ENCODE data around the gene NSMF. TPM values are rescaled to one million over a fixed set of nuclear protein-coding genes. Genes with fewer than 3 reads are reported as not detected.
"Not testable (repeated sequence)": the region's sequence is repeated elsewhere in the genome, so short reads cannot be mapped to it uniquely, and the experiment has no call there.

The NSMF gene
- total RNA-seq, 1 donor from 2014 or later, result 11.6 TPM

DNA sequence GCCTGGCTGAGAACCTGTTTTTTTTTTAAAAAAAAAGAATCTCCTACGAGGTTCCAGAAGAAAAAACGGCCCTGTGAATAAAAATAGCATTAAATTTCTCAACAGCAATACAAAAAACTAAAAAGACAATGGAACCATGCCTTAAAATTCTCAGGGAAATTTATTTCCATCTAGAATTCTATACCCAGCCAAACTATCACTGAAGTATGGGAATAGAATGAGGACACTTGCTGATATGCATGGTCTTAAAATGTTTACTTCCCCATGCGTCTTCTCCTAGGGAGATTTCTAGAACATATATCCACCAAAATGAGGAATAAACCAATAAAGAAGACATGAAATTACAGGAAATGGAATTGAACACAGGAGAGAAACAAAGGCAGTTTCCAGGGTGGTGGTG, 16.5 kb upstream of the NSMF start:
- DNase-seq, result no peak

DNA sequence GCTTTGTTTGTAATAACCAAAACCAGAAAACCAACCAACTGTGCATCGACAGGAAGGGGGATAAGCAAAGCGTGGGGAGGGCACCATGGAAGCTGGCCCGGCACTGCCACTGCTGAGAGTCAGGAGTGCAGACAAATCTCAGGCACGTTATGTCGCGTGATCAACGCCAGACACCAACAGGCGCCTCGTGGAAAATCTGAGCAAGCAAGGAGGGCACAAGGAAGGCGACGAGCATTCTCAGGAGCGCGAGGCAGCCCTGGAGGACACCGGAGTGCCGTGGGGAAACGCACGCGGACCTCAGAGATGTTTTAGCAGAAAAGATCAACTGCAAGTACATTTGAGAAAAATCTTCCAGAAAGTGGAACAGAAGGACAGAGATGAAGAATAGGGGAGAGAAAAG, 15.1 kb upstream of the NSMF start:
- no peak for DNase-seq

DNA sequence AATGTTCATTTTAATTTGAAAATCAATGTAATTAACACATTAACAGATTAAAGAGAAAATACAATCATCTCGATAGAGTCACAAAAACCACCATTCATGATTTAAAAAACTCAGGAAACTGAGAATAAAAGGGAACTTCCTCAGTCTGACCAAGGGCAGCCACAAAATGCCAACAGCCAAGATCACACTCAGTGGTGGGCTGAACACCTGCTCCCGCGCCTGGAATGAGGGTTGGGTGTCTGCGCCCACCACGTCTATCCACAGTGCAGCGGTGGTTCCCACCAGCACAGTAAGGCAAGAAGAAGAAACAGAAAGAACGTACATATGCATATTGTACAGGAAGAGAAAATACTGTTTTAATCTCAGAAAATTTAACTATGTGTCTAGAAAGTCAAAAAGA, 11.7 kb upstream of the NSMF start:
- DNase-seq, result no peak

DNA sequence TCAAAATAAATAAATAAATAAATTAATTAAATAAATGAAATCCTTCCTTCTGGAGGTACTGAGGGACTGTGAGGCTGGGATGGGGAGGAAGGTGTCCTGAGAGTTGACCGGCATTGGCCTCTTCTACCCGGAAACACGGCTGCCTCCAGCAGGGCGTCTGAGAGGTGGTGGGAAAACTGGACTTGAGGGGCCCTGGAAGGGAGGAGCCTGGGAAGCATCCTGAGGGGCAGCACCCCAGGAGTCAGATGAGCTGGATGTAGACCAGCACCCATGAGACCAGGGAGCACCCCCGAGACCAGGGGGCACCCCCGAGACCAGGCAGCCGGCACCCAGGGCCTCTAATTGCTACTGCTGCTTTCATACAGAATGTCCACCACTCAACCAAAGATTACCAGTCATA, 8.8 kb upstream of the NSMF start:
- no peak for DNase-seq

DNA sequence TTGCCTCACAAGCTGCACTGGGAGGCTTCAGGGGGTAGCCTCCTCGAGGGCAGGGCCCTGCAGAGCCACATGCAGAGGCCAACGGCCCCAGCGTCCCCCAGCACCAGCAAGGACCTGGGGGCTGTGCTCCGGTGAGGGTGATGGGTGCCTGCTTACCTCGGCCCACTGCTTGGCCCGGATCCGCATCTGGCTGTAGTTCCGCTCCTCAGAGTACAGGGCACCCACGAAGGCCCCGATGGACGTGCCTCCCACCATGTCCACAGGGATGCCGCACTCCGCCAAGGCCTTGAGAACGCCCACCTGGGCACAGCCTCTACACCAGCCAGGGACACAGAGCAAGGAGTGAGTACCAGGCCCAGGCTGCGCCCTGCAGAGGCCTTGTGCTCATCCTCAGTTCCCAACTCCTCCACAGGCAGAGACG, 8.0 kb upstream of the NSMF start:
- no peak for DNase-seq

DNA sequence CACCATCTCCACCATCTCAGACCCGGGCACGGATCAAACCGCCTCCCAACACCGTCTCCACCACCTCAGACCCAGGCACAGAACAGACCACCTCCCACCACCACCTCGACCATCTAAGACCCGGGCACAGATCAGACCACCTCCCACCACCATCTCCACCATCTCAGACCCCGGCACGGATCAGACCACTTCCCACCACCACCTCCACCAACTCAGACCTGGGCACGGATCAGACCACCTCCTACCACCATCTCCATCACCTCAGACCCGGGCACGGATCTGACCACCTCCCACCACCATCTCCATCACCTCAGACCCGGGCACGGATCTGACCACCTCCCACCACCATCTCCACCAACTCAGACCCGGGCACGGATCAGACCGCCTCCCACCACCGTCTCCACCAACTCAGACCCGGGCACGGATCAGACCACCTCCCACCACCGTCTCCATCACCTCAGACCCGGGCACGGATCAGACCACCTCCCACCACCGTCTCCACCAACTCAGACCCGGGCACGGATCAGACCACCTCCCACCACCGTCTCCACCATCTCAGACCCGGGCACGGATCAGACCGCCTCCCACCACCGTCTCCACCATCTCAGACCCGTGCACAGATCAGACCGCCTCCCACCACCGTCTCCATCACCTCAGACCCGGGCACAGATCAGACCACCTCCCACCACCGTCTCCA, 7.4 kb upstream of the NSMF start:
- not testable (repeated sequence) for DNase-seq

DNA sequence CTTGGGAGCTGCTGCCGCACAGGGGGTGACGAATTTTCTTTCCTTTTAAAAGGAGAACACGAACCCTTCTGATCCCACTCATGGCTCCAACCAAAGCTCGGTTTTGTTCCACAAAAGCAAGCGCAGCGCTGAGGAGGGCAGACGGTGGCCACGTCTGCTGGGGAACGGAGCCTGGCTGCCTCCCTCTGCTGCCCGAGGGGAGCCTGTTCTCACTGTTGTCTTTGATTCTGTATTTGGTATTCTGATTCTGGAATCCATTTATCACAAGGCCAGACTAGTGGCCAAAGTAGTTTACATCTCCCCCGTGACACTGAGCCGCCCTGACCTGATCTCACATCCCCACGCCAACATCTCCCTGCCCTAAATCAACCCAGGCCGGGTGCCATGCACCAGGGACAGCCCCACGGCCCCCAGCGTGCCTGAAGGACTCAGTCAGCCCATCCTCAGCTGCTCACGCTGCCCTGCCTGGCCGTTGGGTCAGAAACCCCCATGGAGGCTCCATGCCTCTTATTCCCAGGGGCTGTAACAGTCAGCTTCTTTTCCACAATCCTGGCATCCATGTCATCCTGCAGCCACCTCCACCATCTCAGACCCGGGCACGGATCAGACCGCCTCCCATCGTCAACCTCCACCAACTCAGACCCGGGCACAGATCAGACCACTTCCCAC, 6.7 kb upstream of the NSMF start:
- no peak for DNase-seq

DNA sequence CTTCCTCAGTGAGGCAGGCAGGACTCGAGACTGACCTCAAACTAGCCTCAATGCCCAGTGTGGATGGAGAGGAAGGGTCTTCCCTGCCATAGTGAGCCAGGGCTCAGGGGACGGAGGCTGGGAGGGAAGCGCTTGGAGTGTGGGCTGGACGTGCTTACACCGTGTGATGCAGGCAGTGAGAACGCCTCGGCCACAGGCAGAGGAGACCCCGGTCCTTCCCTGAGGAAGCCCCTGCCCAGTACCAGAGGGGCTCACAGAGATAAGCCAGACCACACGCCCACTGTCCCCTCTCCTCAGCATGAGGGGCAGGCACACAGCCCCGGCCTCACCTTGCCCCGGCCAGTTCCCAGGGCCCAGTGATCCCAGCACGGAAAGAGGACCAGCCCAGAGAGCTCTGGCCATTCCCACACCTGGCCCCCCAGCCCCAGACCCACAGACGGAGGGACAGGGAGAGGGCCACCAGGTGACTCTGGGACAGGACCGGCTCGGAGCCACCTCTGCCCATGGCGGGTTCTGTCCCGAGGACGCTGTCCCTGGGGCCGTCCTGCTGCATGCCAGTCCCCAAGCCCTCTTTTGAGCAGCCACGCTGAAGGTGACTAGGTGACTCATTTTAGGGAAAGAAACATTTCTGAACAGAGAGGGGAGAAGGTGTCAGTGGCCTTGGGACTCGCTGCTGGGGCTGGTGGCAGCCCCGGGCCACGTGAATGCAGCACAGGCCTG, 6.0 kb upstream of the NSMF start:
- DNase-seq, result no peak

DNA sequence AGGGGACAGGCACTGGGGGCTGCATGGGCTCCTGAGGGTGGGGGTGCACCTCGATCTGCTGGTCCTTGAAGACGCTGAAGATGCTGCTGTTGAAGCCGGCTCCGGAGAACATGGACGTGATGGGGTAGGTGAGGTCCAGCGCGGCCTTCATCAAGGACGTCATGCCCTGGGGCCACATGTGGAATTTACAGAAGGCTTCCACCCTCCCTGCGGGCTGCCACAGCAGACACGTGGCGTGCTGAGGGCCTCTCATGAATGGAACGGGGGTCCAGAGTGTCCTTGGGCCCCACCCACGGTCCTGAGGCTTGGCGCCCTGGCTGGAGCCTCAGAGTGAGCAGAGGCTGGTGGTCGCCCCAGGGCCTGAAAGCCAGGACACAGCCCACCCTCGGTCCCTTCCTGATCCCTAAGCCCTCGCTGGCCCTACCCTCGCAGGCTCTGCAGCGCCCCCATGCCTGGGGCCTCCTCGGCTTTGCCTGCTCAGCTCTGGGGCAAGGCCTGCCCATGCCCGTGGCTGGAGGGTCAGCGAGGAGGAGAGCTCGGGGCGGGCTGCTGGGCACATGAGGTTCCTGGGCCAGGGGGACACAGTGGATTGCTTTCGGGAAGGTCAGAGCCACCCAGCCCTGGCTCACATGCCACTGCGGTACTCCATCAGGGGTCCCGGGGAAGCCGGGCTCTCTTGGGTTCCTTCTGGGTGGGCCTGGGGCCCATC, 5.3 kb upstream of the NSMF start:
- DNase-seq, result no peak

DNA sequence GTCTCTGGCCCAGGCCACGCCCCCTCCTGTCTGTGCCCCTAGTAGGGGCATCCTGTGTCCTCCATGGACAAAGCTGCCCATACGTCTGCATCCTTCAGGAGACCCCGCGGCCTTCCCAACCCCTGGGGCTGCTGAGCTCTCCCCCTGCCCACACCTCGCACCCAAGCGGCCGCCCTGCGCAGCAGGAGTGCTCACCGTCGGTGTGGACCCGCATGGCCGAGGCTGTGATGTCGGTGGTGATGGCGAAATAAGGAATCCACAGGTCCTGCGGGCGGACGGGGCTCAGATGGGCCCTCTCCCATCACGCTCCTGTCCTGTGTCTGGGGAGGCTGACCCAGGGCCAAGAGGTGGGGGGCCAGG, 4.8 kb upstream of the NSMF start:
- DNase-seq, result no peak

DNA sequence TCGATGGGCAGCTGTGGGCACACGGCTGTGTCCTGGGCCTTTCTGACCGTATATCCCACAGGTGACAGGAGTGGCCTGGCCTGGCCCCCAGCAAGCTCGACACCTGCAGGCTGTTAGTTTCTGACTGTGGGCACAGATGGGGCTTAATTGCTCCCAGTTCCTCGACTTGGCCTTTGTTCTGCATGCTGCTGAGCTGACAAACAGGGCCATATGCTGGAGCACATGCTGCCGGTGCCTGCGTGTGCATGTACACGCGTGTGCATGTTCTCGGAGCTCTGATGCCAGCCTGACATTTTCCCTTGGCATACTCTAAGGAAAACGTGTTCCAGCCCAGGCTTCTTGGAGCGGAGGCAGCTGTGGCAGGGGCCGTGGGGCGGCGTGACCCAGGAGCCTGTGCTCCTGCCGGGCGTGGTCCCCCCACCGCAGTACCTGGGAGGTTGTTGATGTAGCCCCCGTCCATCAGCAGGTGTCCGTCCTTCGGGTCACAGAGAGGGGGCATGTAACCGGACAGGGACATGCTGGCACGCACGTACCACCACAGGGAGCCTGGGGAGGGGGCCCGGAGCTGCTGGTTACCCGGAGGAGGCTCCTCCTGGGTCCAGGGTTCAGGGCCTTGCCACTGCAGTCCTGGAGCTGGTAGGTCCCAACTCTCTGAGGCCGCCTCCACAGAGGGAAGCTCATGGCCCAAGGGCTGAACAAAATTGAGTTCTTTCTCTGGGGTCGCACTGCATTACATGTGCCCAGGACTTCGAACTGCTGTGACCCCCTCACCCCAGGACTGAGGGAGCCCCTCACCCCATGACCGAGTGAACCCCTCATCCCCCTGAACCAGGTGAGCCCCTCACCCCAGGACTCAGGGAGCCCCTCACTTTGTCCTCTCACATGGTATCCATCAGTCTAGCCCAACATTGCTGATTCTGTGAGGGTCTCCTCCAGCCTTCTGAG, 4.1 kb upstream of the NSMF start:
- no peak for DNase-seq

DNA sequence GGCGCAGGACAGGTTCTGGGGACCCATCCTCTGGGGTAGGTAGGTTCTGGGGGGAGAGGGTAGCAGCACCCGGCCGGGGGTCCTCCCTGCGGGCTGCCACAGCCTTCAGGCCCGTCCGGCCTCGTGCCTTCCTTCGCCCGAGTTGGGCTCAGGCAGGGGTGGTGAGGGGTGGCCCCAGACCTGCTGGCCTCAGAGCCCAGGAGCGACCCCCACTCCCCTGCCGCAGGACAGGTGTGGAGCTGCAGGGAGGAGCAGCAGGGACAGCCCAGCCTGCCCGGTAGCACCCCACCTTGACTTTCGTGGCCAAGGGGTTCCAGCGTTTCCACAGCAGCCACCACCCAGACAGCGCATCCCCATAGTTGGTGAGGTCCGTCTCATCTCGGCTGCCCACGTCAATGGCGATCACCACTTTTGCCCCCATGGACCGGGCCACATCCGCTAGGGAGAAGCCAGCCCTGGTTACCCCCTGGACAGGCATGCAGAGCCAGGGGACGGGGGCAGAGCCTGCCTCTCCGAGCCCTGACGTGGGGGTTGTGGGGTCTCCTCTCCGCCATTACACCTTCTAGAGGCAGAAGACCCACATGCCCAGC, 3.4 kb upstream of the NSMF start:
- DNase-seq, result no peak

DNA sequence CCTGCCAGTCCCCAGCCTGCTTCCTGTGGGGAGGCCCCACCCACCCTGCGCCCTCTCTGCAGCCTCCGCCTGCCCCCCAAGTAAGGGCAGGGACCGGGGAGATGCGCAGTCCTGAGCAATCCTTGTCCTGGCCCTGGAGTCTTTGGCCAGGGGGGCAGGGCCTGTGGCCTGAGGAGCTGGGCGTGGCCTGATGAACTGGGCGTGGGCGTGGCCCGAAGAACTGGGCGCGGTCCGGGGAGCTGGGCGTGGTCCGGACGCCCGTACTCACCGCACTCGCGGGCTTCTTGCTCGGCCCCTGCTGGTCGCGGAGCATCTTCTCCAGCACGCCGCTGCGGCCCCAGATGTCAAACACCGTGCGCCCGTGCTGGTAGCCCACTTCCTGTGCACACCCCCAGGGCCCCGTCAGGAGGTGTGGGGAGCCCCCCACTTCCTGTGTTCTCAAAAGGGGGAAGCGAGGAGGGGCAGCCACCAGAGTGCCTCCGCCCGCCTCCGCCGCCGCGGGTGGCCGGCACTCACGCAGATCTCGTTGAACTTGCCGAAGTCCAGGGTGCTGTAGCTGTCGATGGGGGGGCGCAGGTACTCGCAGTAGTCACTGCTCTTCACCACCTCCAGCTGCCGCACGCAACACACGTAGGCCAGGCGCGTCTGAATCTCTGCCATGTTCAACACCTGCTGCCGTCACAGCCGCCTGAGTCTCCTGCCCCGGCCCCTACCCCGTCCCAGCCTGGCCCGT, 2.7 kb upstream of the NSMF start:
- no peak for DNase-seq

DNA sequence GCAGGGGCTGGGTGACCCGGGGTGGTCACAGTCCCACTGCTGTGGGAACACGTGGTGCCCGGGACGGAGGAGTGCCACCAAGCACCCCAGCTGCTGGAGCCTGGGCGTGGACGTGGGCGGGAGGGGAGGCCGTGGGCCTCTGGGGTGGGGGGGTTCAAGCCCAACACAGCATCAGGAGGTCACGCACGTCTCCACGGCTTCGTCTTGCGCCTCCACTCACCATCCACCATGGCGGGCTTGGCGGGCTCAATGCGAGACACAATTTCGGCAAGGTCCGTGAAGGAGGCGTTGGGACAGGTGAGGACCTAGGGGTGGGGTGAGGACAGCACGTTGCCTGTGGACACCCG, 2.2 kb upstream of the NSMF start:
- no peak for DNase-seq

DNA sequence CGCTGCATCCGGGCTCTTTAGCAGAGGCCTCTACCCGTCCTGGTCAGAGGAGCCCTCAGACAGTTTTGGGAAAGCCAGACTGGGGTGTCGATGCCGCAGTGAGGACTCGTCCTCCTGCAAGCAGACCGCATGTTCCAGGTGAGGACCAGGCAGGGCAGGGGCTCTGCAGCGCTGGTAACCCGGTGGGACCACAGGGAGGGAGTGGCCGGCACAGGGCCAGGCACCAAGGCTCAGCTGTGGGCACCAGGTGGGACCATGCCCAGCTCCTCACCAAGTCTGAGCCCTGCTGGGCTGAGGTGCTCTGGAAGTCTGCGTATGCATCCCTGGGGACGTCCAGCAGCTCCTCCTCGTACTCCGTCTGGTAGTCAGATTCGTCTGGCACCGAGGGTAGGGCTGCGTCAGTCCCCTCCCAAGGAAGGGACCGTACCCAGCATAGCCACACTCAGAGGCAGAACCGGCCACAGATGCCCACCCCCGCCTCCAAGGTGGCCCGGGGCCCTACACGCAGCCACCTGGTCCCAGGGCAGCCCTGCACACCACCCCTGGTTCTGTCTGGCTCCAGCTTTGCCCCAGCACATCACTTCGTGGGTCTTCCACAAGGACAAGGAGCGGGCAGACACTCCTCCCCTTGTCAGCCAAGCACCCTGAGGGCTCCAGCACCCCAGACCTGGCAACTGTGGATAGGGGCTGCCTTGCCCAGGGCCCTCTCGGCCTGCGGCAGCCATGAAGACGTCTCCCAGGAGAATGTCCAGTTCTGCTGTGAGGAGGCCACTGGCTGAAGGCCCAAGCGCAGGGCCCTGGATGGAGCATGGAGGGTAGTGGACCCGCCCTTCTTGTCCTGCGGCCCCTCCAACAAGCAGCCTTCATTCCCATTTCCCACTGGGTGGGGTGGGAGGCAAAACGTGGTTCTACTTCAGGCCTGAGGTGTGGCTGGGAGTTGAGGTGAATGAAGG, 1.5 kb upstream of the NSMF start:
- no peak for DNase-seq

DNA sequence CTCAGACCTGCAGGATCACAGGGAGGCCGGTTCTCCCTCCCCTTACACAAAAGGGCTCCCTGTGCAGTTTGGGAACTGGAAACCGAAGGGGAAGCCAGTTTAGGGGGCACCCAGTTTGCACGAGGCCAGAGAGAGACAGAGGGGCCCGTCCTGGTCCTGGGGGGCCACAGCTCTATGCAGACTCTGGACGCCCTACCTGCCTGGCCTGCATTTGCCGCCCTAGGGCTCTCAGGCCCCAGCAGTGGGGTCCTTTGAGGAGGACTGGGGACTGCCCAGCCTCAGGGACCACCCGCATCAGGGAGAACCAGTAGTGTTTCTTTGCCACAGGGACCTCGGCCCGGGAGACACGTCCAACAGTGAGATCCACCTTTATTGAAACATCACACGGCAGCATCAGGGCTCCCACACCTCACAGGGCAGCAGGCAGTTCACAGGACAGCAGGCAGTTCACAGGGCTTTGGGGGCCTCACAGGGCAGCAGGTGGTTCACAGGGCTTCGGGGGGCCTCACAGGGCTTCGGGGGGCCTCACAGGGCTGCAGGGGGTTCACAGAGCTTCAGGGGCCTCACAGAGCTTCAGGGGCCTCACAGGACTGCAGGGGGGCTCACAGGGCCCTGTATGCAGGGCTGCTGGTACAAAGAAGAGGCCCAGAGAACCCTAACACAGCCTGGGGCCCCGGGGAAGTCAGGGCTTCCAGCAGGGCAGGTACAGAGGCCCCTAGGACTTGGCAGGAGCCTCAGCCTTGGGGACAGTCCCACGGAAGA, 648 bp upstream of the NSMF start:
- no peak for DNase-seq

DNA sequence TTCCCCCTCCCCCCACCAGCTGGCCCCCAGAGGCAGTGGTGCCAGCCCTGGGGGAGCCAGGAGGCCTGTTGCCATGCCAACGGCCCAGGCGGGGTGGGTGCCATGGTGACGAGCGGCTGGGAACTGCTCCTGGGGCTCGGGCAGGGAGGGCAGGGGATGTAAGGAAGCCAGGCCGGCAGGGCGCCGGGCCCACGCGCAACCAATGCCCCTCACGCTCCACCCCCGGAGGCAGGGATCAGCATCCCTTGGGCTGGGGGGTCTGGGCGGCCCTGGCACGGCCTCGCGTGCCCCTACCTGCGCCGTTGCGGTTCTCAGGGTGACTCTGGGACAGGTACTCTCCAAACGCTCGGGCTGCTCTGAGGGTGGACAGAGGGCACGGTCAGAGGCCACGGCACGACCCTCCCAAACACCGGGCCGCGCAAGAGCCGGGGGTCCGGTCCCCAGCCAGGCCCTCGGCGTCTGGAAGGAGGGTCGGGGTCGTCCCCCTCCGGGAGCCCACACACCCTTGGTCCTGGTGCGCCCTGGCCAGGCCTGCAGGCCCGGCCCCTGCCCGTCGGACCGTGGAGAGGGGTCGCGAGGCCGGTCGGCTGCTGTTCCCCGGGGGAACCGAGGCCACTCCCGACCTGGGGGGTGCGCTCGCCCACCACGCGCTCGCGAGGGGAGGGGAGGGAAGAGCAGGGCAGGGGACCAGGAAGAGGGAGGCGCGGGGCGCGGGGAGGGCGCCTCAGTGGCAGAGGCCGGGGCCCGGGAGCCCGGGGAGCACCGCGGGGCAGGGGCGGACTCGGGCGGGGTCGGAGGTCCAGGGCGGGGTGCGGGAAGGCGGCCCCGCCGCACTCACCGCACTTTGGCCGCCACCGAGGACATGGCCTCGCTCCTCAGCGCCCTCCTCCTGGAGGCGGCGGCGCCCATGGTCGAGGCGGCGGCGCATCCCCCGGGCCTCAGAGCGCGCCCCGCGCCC, 661 bp downstream of the NSMF start:
- no peak for DNase-seq

Data from skin of body (tissue), 2 donors.